ENCODE results near the gene TEKT1. TPM values are rescaled to one million over a fixed set of nuclear protein-coding genes. Genes with fewer than 3 reads are reported as not detected.
"Not testable (repeated sequence)": the region's sequence is repeated elsewhere in the genome, so short reads cannot be mapped to it uniquely, and the experiment has no call there.

Gene TEKT1
- total RNA-seq, 2 experiments from 2014 or later, result not detected

DNA sequence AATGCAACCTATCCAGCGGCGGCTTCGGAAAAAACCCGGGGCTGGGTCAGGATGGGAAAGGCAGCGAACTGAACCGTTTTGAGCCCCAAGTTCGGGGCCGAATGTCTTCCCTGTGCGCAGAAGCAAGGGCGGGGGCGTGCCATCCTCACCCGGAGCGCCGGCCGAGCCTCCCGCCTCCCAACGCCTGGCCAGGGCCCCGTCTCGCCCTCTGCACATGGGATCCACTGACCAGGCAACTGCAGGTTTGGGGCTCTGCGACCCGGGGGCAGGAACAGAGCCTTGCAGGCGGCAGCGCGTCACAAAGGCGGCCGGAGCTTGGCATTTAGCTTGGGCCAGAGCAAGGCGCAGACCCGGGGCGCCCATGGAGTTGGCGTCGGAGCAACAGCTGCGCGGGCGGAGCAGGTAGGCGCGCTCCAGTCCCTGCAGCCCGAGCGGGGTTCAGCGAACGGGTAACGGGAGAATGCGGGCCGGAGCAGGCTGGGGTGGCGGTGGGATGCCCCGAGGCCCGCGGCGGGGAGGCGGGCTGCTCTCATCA, 55.6 kb downstream of the TEKT1 start, which contains the start of gene FBXO39:
TSS of gene FBXO39 (plus strand) at position 345 of the 535 bp plus-strand sequence. CDS start 3,654 bp downstream, outside the sequence.
- CTCF ChIA-PET, result interaction anchor here (0.5 kb wide), 1 partner anchor 55 kb away, joined by 4 read pairs; no protein-coding TSS in a partner anchor
- POLR2A ChIA-PET, result no interaction called here

DNA sequence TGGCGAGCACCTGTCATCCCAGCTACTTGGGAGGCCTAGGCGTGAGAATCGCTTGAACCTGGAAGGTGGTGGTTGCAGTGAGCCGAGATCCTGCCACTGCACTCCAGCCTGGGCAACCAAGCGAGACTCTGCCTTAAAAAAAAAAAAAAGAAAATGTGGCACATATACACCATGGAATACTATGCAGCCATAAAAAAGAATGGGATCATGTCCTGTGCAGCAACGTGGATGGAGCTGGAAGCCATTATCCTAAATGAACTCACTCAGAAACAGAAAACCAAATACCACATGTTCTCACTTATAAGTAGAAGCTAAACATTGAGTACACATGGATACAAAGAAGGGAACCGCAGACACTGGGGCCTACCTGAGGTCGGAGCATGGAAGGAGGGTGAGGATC, 56.6 kb downstream of the TEKT1 start:
- CTCF ChIA-PET, POLR2A ChIA-PET: not testable (repeated sequence)

DNA sequence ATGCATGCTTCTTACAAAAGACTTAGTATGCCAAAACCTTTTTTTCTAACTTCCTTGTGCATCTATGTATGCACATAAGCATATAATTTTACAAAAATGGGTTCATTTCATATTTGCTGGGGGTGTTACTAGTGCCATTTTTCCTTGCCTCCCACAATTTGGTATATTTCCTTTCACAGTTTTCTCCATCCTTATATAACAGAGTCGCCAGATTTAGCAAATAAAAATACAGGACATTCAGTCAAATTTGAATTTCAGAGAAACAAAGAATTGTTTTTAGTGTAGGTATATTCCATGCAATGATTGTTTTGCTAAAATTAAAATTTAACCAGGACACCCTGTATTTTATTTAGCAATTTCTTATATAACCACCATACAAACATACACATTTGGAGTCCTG, 59.5 kb downstream of the TEKT1 start:
- CTCF ChIA-PET, result interaction anchor here (0.6 to 0.9 kb wide), 2 partner anchors 10 to 138 kb away, joined by 3 read pairs; no protein-coding TSS in a partner anchor
- POLR2A ChIA-PET, result no interaction called here

DNA sequence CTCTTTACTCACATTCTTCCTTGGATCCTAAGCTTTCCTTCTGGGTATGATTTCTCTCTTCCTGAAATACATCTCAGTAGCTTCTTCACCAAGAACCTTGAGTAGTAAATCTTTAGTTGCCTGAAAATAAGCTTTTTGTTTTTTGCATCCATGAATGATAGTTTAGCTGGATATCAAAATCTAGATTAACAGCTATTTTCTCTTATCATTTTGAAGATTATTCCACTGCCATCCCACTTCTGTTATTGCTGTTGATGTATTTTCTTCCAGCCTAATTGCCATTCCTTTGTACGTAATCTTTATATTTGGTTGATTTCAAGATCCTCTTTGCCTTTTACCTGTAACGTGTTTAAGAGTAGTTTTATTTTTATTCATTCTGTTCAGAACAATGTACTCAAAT, 63.1 kb downstream of the TEKT1 start:
- CTCF ChIA-PET, result no interaction called here
- POLR2A ChIA-PET, result no interaction called here

DNA sequence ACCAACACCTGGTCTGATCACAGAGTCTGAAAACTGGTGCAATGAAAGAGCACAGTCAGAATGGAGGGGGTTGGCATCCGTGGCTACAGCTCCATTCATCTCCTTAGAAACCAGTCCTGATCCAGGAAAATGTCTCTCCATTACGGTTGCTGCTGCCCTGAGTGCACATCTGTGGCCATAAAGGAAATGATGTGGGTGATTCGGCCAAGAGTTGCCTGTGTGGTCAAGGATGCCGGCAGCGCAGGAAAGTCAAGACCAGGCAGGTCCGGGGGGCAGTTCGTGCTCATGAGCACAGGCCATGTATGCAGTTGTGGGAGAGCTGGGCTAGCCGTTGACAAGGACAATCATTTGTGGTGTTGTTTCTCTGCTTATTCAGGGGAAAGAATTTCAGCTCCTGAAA, 69.8 kb downstream of the TEKT1 start:
- ChIA-PET POLR2A (no interaction called here), CTCF (interaction anchor here (1.0 kb wide), 1 partner anchor 10 kb away, joined by 3 read pairs; no protein-coding TSS in a partner anchor)

DNA sequence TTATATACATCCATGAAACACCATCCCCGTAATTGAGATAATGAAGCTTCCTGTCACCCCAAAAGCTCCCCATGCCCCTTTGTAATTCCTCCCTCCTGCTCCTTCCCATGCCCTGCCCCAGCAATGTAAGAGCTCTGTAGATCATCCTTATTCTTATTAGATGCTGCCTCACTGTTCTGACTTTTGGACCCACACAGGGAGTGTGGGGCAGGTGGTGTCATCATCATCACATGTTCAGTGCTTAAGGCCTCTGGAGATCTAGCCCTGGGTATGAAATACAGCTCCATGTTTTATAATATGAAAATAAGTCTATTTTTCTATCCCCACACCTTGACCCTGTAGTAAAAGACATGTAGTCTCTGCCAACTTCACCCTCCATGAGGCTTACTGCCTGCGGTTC, 73.8 kb downstream of the TEKT1 start:
- POLR2A ChIA-PET, result no interaction called here
- CTCF ChIA-PET, result no interaction called here

DNA sequence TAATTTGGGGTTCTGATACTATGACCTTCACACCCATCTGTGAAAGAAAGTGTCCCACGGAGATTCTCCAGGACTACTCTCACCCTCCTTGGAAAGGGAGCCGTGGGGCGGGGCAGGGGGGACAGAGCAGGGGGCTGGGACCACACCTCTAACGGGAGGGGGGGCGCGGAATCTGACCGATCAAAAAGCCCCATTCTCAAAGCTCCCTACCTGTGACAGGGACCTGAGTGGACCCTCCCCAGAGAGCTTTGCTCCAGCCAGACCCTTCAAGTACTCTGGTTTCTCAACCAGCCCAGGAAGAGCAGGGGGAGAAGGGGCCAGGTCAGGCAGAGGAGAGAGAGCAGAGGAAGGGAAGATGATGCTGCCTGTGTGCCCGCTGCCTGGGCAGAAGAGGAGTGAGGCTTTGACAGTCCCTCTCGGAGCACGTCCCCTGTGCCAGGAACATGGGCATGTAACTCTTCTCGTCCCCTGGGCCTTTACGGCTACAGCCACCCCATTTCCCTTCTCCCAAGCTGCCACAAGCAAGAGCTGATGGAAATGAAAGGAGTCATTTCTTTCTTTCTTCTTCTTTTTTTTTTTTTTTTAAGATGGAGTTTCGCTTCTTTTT, 75.0 kb downstream of the TEKT1 start:
- ChIA-PET CTCF (interaction anchor here (1.0 kb wide), 1 partner anchor 11 kb away, joined by 3 read pairs; no protein-coding TSS in a partner anchor), POLR2A (interaction anchor here (0.6 kb wide), 1 partner anchor 313 kb away, joined by 3 read pairs; no protein-coding TSS in a partner anchor)

DNA sequence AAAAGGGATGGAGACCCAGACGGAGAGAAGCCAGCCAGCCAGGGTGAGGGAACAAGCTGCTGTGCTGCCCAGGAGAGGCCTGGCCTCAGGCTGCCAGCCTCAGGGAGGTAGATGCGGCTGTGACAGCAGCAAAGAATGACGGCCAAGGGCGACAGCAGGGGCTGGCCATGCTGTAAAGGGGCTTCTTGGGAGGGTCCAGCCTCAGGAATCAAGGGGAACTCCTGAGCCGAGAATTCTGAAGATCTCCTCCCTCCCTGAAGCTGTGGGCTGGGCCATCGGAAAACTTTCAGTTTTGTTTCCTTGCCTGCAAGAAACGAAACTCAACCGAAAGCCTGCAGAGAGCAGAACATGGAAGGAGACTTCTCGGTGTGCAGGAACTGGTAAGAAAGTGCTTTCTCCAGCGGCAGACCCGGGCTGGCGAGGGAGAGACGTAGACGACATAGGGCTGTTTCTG, 75.8 kb downstream of the TEKT1 start, which contains the start of gene XAF1:
TSS of gene XAF1 (plus strand) at position 316 of the 454 bp plus-strand sequence. CDS start at position 349, 33 bp downstream.
- ChIA-PET POLR2A (no interaction called here), CTCF (interaction anchor here (1.0 kb wide), 1 partner anchor 11 kb away, joined by 3 read pairs; no protein-coding TSS in a partner anchor)

DNA sequence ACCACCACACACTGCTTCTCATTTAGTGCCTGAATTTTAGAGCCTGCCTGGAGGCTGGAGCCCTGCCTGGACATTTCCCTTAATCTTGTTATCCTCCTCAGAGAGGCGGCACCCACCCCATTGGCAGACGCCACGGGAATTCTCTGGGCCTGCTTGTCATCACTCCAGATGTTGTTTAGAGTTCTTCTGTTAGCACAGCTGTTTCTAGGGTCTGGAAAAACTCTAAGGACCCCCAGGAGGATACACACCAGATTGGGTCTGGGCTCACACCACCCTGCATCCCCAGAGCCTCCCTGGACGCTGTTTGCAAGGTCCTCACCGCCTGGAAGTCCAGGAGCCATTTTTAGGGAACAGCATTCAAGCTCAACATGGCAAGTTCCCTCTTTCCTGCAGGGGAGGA, 76.2 kb downstream of the TEKT1 start:
- ChIA-PET POLR2A (no interaction called here), CTCF (interaction anchor here (1.0 to 1.1 kb wide), 2 partner anchors 10 to 89 kb away, joined by 3 read pairs; no protein-coding TSS in a partner anchor)

DNA sequence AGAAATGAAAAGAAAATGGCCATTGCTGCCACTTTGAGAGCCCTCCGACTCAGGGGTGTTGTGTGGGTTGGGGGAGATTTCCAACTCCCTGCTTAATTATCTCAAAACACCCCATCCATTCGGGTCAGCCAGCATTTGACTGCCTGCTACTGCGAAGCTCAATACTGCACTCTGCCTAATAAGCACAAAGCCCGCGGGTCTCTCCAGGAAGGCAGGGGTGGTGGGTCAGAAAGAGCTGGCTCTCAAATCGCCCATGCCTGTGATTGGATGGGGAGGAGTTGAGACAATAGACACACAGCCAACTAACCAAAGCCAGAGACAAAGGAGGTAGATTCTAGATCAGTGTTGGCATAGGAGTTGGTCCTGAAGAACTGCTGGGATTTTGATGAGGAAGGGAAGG, 78.0 kb downstream of the TEKT1 start:
- POLR2A ChIA-PET, result no interaction called here

DNA sequence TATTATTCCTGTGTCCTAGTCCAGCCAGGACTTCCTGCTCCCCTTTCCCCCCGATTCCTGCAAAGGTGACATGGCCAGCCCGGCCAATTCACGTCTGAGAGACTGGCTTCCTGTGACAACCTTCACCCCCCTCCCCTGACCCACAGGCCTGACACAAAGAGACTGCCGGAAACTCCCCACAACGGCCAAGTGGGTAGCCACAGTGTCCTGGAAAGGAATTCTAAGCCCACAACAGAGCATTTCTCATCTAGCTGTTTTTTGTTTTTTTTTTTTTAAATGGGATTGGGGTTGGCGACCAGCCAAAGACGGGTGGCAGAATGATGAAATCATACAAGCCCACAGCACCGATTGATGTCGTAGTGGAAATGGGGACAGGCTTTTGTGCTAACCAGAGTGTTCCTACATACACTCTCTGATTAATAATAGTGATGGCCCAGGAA, 78.5 kb downstream of the TEKT1 start:
- ChIA-PET POLR2A (no interaction called here), CTCF (no interaction called here)

More for the DNA sequence above, 78.0 kb downstream of the TEKT1 start:
- CTCF ChIA-PET, result no interaction called here

DNA sequence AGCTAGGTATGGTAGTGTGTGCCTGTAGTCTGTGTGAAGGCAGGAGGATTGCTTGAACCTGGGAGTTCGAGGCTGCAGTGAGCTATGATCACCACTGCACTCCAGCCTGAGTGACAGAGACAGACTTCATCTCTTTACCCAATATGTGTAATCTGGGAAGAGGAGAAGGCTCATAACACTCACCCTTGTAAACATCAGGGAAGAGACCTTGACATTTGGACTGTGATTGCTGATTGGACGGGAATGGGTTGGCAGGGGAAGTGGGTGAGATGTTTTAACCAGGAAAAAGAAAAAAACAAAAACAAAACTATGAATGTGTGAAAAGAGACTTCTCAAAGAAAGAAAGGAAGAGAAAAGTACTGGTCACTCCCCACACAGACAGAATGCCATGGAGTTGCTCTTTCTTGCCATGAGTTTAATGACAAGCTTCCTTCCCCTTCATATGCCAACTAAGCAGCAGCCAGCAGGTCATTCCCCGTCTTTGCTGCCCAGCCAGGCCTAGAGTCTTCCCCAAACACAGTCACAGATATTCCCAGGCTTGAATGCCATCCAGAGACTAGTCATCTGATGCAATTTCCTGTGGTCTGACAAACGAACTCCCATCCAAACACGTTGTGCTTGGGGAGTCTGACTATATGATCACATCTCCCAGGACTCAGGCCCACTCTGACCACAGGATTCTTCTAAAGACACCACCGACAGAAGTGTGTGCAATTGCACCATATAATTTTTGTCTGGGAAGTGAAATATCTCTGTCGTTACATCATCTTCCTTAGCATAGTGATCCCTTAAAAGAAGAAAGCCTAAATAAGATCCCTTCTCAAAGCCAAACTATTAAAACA, 79.2 kb downstream of the TEKT1 start:
- ChIA-PET POLR2A (no interaction called here), CTCF (no interaction called here)

DNA sequence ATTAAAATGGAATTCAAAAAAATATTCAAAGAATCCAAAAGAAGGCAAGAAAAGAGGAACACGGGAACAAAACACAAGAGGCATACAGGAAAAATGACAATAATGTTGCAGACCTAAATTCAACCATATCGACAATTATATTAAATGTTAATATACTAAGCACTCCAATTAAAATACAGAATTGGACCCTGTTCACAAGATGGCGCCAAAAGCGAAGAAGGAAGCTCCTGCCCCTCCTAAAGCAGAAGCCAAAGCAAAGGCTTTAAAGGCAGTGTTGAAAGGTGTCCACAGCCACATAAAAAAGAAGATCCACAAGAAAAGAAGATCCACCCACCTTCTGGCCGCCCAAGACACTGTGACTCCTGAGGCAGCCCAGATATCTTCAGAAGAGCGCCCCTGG, 82.0 kb downstream of the TEKT1 start:
- ChIA-PET POLR2A (no interaction called here), CTCF (no interaction called here)

DNA sequence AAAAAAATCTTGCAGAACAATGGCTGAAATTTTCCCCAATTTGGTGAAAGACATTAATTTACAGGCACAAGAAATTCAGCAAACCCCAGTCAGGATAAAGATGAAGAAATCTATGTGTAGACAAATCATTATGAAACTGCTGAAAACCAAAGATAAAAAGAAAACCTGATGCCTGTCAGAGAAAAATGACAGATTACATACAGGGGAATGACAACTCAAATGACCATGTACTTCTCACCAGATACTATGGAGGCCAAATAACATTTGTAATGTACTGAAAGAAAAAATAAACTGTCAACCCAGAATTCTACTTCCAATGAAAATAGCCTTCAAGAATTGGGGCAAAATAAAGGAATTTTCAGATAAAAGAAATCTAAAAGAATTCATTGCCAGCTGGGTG, 82.9 kb downstream of the TEKT1 start:
- POLR2A ChIA-PET, result no interaction called here
- CTCF ChIA-PET, result no interaction called here

Other genes with a start within 250 kb of the TEKT1 start
- gene KIAA0753, start 191.0 kb downstream of the TEKT1 start, total RNA-seq, result 10 to 100 TPM; 20.8 to 21.4 TPM
- 100 to 1,000 TPM; 121 to 126 TPM for gene TXNDC17, start 190.7 kb downstream of the TEKT1 start, total RNA-seq
- 10 to 100 TPM; 25.2 to 28.5 TPM for gene MED31, start 180.1 kb downstream of the TEKT1 start, total RNA-seq
- 1 to 10 TPM; 1.5 TPM for gene C17orf100, start 180.0 kb downstream of the TEKT1 start, total RNA-seq
- gene SLC13A5, start 118.4 kb downstream of the TEKT1 start, total RNA-seq, result not detected
- 1 to 10 TPM; 2.2 to 2.7 TPM for gene XAF1, start 75.7 kb downstream of the TEKT1 start, total RNA-seq
- gene FBXO39, start 55.5 kb downstream of the TEKT1 start, total RNA-seq, result not detected
- gene ALOX12, start 164.3 kb upstream of the TEKT1 start, total RNA-seq, result not detected
- gene RNASEK, start 180.9 kb upstream of the TEKT1 start, total RNA-seq, result 100 to 1,000 TPM; 143 to 144 TPM
- 1 to 10 TPM in 1 of 2 experiments, under 1 TPM in 1; 0.86 to 1.0 TPM for gene BCL6B, start 191.3 kb upstream of the TEKT1 start, total RNA-seq
- 10 to 100 TPM; 10.1 to 10.5 TPM for gene SLC16A13, start 204.3 kb upstream of the TEKT1 start, total RNA-seq
- gene SLC16A11, start 212.4 kb upstream of the TEKT1 start, total RNA-seq, result 1 to 10 TPM; 1.9 to 2.3 TPM
- not detected for gene CLEC10A, start 248.5 kb upstream of the TEKT1 start, total RNA-seq